SK-N-SH treated with all-trans-retinoic acid at 6 μM for 48 hours (cell line): Measurements from ENCODE around the gene C17orf100.

Source experiments
- ZFP3 ChIP-seq: fragments of 250-450 bp; sonication (Bioruptor Pico); IDR thresholded peaks from 2 replicates; pipeline ENCODE4 v1.5.0; 2020; ENCODE audit warnings: mild to moderate bottlenecking, moderate library complexity
- ZNF8 ChIP-seq: fragments of 450-650 bp; formaldehyde crosslinking; IDR thresholded peaks from 2 replicates; pipeline ENCODE4 v1.5.0; 2020; ENCODE audit warnings: mild to moderate bottlenecking, moderate library complexity

DNA sequence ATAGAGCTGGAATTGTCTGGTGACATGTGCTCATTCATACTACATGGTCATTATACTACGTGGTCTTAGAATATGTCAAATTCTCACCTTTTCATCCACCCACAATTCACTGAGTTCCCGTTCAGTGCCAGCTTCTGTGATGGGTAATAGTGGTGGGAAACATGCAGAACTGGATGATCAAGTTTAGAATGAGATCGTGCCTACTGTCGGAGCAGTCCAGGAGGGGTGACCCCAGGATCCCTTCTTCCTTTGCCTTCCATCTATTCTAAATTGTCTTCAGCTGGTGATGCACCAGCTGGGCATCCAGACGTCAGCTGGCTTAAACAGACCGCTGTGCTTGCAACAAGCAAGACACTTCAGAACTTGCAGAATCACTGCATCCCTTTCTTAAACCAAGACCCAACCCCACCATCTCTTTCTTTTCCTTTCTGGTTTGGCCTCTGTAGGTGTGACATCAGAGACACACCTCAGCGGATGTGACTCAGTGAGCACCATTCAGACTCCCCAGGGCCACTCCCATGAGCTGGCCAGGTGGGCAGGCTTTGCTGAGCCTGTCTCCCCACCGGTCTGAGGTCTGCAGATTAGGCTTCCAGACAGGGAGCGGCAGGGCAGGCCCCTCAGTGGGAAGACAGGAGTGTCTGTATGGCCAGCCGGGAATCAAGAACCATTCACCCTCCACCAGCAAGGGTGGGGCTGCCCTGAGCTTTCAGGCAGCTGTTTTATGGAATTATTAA, 18.1 kb downstream of the C17orf100 start:
- no peak for TF ChIP-seq ZNF8 (CRISPR knock-in tag)
- TF ChIP-seq ZFP3, result no peak
